Measurements from ENCODE around the gene PTPRN2.

GRCh38 chr7:157984423-157985163 is 603.0 kb downstream of the PTPRN2 start:
- no peak for TF ChIP-seq CTCF (IDR thresholded peaks at IDR 0.05)
- TF ChIP-seq POLR2A (IDR thresholded peaks at IDR 0.05): no peak
- no peak for TF ChIP-seq EP300 (IDR thresholded peaks at IDR 0.05)
